SH-SY5Y (cell line): Measurements from ENCODE around the gene ARHGAP15.

Source experiments
- GATA2 ChIP-seq: IDR thresholded peaks from 2 replicates; pipeline ENCODE4 v1.6.1; 2011; ENCODE audit warnings: mild to moderate bottlenecking, low read depth, low read length
- GATA3 ChIP-seq: IDR thresholded peaks from 2 replicates; pipeline ENCODE4 v1.6.1; 2011; ENCODE audit warnings: low read depth, mild to moderate bottlenecking, low read length, moderate library complexity

ARHGAP15 gene

DNA sequence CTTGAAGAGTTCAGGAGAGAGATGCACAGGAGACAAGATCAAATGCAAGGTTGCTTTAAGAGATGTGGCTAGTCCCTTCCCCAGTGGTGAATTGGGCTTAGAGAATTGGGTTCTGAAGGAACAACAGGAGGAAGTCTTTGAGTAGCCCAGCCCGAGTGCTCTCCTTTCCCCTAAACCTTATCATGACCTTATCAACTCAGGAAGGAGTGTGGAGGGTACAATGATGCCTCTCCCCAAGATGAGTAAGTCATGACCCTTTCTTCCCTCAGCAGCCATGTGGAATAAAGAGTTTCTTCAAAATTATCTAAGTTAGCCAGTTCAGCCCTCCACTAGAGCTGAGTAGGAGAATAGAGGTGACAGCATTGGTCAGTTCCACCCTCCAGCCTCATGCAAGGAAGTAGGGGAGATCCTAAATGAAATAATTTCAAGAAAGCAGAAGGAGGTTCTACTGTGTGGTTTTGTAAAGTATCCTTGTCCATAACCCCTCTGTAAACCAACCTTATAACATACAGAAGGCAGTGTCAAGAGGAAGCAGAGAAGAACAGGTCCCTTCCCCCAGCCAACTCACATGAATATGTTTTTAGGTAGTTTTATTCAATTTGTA is 88.4 kb downstream of the ARHGAP15 start:
- TF ChIP-seq GATA3 (no peak), GATA2 (no peak)

DNA sequence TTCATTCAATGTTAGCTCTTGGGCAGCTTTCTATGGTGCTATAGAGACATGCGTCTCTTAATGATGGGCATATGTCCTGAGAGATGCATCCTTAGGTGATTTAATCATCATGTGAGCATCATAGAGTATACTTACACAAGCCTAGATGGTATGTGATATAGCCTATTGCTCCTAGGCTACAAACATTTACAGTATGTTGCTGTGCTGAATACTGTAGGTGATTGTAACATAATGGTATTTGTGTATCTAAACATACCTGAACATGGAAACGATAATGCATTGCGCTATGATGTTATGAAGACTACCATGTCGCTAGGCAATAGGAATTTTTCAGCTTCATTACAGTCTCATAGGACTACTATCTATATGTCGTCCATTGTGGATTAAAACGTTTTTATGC is 89.4 kb downstream of the ARHGAP15 start:
- TF ChIP-seq GATA2 (no peak), GATA3 (no peak)

DNA sequence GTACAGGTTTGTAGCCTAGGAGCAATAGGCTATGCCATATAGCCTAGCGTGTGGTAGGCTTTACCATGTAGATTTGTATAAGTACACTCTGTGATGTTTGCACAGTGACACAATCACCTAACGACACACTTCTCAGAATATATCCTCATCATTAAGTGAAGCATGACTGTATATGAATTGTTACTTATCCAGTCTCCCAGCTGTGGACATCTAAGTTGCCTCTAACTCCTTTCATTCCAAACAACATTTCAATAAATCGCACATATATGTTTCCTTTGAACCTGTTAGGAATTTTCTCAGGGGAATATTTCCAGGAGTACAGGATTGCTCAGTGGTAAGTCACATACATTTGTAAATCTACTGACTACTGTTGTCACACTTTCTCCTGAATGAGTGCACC is 90.0 kb downstream of the ARHGAP15 start:
- no peak for TF ChIP-seq GATA3
- TF ChIP-seq GATA2: no peak

DNA sequence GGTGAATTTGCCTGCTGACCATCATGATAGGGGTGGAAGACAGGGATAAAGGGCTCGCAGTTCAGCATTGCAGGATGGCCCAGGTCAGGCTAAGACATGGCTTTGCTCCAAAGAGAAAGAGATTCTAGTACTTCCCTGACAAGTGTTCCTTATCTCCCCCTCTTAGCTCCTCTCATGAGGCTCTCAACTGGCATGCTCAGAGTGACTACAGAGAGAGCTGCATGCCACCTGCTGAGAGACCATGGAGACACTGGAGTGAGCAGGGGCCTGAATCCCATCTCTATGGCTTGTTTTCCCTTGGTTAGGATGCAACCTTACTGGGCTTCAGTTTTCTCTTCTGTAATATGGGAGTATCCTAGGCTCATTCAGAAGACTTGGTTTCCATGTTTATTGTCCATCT is 94.3 kb downstream of the ARHGAP15 start:
- TF ChIP-seq GATA3 (no peak), GATA2 (no peak)

DNA sequence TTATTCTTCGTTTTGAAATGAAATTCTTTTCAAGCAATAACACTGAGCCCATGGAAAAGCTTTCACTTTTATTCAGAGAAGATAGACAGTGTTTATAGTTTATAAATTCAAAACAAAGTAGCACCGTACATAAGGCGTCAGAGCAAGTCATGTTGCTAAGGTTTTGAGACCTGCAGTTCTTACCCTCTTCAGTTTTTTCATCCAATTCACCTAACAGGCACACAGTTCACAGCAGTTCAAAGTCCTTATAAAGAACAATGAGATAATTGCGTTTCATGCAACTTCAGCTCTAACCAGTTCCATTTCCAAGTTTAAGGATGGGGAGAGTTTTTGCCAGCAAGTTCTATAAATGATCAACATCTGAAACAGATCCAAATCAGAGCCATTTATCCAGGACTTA is 96.7 kb downstream of the ARHGAP15 start:
- no peak for TF ChIP-seq GATA2
- TF ChIP-seq GATA3: no peak

DNA sequence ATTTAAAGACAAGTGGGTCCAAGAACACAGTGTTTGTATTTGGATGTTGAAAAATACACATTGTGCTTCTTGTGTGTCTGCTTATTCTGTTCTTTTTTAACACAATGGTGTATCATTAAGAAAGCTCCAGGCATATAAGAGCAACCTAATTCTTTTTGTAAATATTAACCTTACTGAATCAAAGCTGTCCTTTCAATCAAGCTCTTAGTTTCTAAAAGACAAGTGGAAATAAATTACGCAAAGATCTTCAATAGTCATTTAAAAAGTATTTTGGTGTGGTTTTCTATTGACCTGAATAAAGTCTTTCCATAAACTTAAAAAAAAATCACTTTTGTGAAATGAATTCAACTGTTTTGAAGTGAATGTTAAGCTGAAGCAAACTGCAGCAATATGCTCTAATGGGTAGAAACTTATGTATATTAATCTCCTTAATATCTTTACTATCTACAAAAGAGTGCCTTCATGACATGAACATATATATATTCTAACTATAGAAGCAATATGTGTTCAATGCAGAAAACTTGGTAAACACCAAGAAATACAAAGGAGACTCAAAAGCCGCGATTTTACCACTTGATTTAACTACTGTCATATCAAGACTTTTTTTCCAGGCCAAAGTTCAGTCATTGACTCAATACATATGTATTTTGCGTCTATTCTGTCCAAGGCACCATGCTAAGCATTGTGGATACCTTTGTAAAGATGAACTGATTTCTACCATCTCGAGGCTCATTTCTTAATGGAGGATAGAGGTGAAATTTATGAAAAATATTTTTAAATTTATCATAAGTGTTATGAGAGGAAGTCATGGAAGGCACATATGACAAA is 97.7 kb downstream of the ARHGAP15 start:
- TF ChIP-seq GATA3: no peak
- TF ChIP-seq GATA2: no peak

DNA sequence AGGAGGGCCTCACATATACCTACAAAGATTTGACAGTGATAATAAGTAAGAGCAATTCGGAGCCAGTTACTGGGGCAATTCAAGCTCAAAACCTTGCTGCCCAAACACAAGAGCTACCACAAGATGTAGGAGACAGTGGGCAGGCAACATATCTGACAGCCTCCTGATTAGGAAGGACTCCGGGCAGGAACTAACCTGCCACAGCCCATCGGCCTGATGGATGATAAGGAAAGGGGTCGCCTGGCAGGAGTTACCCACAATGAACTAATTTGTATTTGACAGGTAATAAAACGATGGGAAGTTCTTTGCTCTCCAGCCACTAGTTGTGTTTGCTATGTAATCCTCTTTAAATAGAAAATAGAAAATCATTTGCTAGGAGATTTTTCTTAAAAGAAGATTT is 100.2 kb downstream of the ARHGAP15 start:
- TF ChIP-seq GATA3: no peak
- no peak for TF ChIP-seq GATA2

DNA sequence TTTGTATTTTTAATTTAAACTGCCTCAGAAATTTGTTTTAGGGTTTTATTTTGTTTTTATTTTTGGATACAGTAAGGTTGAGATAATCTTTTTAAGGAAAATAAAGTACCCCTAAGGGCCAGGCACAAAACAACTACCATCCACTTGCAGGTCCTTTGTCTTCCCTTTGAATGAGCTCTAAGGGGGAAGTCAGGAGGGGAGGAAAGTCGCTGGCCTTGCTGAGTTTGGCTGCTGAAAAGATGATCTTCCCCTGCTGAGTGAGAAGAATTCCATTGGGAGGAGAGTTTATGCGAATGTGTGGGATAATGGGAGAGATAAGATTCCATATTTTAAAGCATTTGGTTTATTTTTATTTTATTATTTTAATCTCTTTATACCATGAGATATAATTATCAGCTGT is 100.7 kb downstream of the ARHGAP15 start:
- no peak for TF ChIP-seq GATA2
- TF ChIP-seq GATA3: no peak

DNA sequence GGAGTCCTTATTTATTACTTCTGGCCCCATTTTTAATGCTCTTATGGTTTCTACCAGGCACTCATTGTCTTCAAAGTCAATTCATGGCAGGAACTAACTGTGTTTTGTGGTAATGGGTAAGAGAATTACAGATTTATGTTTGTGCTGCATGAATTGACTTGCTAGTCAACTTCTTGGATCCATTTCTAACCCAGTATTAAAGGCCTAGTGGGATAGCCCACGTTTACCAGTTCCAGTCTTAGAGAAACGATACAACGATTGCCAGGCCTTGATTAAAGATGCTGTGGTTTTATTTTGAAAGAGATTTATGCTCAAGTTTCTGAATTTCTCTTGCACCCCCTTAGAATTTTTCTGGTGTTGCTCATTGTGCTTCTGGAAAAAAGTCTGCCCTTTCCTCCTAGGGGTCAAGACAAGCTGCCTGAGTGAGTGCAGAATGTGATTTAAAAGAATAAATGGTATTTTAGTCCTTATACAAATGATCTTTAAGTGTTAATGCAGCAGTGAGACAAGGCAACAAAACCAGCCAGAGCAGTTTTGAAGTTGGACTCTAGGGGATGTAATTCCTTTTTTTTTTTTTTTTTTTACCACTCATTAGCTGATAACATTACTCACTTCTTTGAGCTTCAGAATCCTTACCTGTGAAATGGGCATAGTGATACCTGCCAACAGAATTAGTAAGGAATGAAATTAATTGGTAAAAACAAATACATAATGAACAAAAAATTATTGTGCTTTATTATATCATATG is 101.5 kb downstream of the ARHGAP15 start:
- TF ChIP-seq GATA2 (no peak), GATA3 (no peak)

DNA sequence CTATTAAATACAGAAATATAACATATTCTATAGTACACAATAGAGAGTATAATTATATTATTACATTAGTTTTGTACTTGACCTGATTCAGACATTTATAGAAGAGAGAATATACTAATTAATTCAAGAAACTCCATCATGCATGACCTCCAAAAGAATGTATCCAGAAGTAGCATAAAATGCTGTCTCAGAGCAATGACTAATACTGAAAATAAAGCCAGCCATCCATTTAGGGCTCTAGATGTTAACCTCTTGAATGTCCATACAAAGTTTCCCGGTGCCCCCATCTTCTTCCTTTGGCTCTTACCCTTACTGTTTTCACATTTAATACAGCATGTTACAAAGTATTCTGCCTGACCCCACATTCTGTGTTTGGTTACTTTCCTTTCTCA is 102.0 kb downstream of the ARHGAP15 start:
- TF ChIP-seq GATA3 (no peak), GATA2 (no peak)

DNA sequence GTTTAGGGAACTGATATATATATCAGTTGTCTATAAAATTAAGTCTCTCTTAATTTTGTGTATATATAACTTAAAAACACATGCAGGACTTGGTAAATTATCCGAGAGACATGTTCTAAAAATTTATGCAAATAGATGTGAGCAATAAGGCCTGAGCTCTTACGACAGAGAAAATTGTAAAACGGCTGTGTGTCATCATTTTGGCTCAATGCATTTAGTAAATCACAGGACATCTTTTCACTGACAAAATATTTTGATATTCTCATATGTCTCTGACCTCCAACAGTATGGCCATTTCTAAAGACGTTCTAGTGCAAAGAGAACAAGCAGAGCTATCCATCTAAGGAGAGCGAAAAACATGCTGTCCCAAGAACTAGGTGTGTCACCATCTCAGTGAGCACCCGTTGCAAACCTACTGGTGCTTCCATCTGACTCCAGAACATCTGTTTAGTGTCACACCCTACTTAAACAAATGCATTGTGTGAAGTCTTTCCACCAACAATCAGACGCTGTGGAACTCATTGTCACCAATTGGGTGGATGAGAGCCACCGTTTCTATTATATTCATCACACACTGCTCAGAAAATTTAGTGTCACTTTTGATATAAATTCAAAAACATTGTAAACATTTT is 108.0 kb downstream of the ARHGAP15 start:
- no peak for TF ChIP-seq GATA3
- TF ChIP-seq GATA2: no peak

DNA sequence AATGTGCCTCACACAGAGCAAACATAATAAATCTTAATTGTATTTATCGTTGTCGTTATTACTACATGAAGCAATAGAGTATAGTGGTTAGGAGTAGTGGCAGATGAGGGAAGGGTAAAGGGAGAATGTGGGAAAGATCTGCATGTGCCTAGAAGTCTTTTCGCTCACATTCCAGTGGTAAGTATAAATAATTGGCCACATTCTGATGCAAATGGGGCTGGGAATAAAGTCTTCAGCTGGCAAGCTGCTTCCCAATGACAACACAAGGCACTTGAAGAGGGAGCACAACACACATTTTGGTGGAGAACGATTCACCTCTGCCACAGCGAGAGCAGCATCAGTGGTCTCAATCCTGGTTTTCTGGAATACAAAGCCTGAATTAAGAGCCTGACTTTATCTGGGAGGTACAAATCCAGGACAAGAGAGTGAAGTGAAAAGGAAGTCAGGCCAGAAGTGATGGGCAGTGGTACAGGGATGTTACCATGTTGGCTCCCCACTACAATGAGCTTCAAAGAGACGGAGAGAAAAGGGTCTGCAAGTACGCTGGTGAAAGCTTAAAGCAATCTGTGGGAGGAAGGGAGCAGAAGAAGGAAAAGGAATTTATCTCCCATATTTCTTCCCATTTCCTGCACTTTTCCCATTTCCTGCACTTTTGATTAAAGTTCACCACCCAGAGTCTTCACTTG is 112.3 kb downstream of the ARHGAP15 start:
- no peak for TF ChIP-seq GATA3
- TF ChIP-seq GATA2: no peak

DNA sequence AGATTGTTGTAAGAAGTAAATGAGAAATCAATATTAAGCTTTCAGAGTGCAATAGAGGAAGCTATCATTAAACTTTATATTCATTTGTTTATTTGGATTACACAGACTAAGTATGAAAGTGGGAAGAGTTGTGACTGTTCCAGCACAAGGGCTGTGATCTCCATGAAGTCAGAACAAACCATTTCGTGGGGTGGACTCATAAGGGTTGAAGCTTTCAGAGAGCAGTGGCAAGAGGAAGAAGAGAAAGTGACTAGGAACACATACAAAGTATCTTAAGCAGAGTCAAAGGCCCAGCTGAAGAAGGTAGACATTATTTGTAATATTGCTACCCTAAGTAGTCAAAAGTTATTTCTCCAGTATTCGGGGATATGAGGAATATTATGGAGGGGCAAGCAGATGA is 117.0 kb downstream of the ARHGAP15 start:
- no peak for TF ChIP-seq GATA3

DNA sequence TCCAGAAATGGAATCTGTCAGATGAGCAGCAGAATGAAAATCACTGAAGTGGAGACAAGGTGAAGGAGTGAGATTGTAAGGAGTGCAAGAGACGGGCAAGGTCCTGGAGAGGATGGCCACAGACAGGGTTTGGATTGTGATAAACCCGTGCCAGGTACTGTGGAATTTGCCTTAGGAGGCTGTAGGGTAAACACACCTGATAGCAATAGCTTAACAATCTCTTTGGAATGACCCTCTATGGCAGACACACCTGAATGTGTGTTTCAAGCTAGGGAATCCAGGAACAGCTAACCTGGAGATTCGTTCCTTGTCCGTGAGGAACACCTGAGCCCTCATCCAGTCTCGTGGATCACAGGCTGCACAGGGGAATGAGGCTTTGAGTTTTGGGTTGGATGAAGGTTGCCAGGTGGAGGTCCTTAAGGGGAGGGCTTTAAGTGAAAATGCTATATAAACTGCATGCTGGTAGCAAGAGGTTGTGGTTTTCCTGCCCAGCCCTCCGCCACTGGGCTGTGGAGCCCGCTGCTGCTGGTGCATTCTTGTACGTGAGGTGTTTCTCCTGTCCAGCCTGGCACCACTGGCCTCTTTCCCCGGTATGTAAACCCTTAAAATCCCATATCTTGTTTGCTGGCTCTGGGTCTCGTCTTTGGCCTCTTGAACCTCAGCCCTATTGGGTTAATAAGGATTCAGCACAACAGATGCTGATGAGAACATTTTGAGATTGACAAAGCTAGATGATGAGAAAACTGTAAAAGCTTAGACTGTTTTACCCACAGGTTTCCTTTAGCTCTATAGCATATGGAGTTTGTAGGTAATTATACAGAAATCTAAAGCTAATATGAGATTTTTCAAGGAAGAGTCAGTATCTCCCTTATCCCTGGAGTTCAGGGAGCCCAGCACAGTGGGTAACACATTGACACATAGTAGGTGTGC is 117.9 kb downstream of the ARHGAP15 start:
- no peak for TF ChIP-seq GATA2
- no peak for TF ChIP-seq GATA3
